HCT116 (cell line): Measurements from ENCODE around the gene CD70.

Experiments used
- CEBPB ChIP-seq: IDR thresholded peaks from 2 replicates; pipeline ENCODE4 v1.6.1; 2012; ENCODE audit warnings: low read depth
- EZH2 ChIP-seq: fragments of 200-600 bp; sonication (generic); IDR thresholded peaks from 2 replicates; pipeline ENCODE4 v1.6.1; 2017; ENCODE audit warnings: antibody characterized with exemption, mixed run types
- JUND ChIP-seq: IDR thresholded peaks from 2 replicates; pipeline ENCODE4 v1.6.1; 2012
- POLR2A ChIP-seq: IDR thresholded peaks from 2 replicates; pipeline ENCODE4 v1.7.0; 2011; ENCODE audit warnings: borderline replicate concordance; ENCODE audit not compliant: insufficient read depth, insufficient read length; ENCODE audit errors: extremely low read depth
- TF ChIP-seq, protein P1 (sequence below), 3 experiments: fragments of 200-600 bp in 1 of 3; sonication (generic) in 1 of 3; IDR thresholded peaks in 2 of 3; conservative IDR thresholded peaks in 1 of 3; 2 replicates each; pipeline ENCODE4 v1.5.1; 2012 to 2017; ENCODE audit warnings: low read depth in 2 of 3, low read length in 2 of 3, antibody characterized with exemption in 1 of 3, borderline replicate concordance in 1 of 3, control low read depth in 1 of 3, mild to moderate bottlenecking in 1 of 3, mixed read lengths in 1 of 3, mixed run types in 1 of 3, moderate library complexity in 1 of 3; ENCODE audit not compliant: insufficient read depth in 1 of 3
- TF ChIP-seq, protein P2 (sequence below): IDR thresholded peaks from 2 replicates; pipeline ENCODE4 v1.6.1; 2012; ENCODE audit warnings: low read depth

DNA sequence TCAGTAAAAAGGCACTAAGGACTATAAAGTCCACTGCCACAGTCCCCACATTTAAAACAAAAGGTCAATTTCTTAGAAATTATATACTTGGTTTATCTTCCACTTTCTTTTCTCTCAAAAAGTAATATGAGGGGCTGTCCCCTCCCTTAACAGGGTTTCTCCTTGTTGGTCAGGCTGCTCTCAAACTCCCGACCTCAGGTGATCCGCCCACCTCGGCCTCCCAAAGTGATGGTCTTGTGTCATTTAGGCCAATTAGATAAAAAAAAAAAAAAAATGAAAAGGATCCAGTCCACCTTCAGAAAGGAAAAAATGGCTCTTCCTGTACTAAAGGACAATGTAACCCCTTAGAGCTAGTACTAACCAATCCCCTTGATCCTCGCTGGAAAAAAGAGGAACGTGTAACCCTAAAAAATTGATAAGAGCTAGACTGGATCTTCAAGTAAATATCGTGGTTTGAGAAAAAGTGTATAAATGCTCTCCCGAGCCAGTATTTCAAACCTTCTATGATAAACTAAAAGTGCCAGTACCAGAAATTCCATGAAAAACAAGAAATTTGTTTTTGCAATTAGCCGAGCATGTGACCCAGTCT is 9.0 kb upstream of the CD70 start:
- no peak for TF ChIP-seq CEBPB
- TF ChIP-seq, protein P1, sequence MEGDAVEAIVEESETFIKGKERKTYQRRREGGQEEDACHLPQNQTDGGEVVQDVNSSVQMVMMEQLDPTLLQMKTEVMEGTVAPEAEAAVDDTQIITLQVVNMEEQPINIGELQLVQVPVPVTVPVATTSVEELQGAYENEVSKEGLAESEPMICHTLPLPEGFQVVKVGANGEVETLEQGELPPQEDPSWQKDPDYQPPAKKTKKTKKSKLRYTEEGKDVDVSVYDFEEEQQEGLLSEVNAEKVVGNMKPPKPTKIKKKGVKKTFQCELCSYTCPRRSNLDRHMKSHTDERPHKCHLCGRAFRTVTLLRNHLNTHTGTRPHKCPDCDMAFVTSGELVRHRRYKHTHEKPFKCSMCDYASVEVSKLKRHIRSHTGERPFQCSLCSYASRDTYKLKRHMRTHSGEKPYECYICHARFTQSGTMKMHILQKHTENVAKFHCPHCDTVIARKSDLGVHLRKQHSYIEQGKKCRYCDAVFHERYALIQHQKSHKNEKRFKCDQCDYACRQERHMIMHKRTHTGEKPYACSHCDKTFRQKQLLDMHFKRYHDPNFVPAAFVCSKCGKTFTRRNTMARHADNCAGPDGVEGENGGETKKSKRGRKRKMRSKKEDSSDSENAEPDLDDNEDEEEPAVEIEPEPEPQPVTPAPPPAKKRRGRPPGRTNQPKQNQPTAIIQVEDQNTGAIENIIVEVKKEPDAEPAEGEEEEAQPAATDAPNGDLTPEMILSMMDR (IDR thresholded peaks at IDR 0.05 in 2 of 3, conservative IDR thresholded peaks at IDR 0.05 in 1 of 3; ENCODE audit: borderline replicate concordance in 1 of 3, insufficient read depth in 1 of 3, low read depth in 2 of 3, low read length in 2 of 3): no peak
- no peak for TF ChIP-seq POLR2A
- TF ChIP-seq, protein P2, sequence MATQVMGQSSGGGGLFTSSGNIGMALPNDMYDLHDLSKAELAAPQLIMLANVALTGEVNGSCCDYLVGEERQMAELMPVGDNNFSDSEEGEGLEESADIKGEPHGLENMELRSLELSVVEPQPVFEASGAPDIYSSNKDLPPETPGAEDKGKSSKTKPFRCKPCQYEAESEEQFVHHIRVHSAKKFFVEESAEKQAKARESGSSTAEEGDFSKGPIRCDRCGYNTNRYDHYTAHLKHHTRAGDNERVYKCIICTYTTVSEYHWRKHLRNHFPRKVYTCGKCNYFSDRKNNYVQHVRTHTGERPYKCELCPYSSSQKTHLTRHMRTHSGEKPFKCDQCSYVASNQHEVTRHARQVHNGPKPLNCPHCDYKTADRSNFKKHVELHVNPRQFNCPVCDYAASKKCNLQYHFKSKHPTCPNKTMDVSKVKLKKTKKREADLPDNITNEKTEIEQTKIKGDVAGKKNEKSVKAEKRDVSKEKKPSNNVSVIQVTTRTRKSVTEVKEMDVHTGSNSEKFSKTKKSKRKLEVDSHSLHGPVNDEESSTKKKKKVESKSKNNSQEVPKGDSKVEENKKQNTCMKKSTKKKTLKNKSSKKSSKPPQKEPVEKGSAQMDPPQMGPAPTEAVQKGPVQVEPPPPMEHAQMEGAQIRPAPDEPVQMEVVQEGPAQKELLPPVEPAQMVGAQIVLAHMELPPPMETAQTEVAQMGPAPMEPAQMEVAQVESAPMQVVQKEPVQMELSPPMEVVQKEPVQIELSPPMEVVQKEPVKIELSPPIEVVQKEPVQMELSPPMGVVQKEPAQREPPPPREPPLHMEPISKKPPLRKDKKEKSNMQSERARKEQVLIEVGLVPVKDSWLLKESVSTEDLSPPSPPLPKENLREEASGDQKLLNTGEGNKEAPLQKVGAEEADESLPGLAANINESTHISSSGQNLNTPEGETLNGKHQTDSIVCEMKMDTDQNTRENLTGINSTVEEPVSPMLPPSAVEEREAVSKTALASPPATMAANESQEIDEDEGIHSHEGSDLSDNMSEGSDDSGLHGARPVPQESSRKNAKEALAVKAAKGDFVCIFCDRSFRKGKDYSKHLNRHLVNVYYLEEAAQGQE: no peak
- TF ChIP-seq EZH2: no peak
- no peak for TF ChIP-seq JUND
